ENCODE measurements around the gene PXDC1.

Gene PXDC1

GRCh38 chr6:3751077-3751729 is at the start of gene PXDC1:
Gene PXDC1, minus strand, starts transcription at chr6:3751713. Its CDS starts 182 bp downstream, at chr6:3751531.
- peak; percentile 40 for DNase-seq

DNA sequence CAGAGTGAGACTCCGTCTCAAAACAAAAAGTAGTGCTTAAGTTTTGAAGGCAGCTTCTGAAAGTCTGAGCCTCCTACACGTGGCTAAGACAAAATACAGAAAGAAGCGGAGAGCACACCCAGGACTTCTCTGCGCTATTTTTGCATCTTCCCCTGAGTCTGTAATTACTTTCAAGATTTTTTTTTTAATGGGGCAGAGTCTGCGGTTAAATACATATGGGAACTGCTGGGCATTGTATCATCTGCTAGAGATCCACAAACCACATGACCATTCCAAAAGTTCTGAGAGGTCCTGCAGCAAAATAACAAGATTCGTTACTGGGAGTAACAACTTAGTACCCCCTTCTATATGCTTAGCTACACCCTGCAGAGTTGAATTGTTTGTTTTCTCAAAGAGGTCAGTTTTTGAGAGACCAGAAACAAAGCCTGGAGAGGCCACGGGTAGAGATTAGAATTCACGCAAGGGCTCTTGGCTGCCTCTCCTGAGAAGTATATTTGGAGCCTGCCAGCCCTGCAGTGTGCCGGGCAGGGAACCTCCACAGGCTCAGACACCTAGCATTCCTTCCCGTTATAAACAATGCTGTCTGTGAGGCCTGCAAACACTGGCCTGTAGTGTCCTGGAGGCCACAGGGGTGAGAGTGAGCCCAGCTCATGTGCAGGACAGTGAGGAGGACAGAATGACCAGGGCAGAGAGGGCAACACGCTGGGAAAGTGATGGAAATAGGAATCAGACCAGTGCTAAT is 49.5 kb upstream of the PXDC1 start:
- no peak for DNase-seq

DNA sequence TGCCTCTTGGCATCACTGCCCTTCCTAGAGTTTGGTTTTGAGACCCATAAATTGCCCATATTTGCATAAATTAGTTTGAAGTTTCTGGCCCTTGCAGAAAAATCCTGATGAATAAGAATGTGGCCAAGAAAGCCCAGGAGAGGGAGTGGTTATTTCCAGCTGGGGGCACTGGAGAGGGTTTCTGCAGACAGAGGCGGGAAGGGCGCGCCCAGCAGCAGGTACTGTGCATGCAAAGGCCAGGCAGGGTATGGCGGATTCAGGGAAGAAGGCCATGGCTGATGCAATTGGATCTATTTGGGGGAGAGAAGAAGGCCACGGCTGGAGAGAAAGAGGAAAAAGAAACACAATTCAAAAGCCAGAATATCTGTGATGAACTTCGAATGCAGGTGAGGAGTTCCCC is 48.2 kb upstream of the PXDC1 start:
- no peak for DNase-seq

- no peak for DNase-seq
Measured at GRCh38 chr6:3798055-3798919, 46.8 kb upstream of the PXDC1 start.

GRCh38 chr6:3797231-3798054 is 45.9 kb upstream of the PXDC1 start:
- no peak for DNase-seq

DNA sequence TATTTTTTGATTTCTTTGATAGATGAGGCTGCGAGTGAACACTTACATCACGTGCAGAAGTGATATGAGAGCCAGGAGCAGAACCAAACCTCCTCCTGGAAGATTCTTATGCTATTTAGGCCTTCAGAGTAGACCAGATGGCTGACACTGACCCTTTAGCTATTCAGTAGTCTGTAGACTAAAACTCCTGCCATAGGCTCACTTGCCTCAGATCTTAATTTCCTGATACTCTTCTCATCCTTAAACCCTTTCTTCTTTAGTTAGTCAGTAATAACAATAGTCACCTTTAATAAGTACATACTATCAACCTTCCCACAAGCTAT is 45.2 kb upstream of the PXDC1 start:
- DNase-seq, result no peak

DNA sequence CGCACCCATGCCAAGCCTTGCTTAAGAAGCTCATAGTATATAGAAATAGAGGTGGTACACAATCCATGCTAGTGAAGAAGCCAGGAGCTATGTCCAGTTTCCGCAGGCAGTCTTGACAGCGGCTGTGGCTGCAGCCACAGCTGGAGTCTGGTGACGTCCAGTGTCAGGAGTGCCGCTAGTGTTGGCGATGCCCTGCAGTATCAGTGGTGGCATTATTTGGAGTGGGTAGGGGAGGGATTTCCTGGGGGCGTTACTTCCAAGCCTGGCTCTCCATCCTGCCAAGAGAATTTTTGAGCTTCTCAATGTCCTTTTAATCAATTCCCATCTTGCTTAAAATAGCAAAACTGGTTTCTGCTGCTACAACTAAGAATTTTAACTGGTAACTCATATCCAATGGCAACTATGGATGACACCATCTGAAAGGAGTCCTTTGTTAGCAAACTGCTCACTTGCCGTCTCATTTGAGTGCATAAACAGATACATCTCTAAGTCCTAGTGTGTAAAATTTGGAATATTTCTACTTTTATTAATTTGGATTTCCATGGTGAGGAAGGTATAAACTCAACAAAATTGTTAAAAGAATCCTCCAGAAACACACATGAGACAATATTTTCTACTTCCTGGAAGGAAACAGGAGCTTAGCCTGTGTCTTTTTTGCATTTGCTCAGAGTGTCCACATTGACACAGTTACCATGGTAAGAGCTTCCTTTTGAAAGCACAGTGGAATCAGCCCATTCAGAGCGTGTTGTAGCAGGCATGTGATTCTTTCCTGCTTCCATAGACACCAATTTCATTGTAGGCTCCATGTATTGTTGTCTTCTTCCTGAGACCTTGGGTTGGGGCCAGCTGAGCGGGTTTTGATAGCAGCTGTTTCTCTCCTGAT is 44.6 kb upstream of the PXDC1 start:
- no peak for DNase-seq

DNA sequence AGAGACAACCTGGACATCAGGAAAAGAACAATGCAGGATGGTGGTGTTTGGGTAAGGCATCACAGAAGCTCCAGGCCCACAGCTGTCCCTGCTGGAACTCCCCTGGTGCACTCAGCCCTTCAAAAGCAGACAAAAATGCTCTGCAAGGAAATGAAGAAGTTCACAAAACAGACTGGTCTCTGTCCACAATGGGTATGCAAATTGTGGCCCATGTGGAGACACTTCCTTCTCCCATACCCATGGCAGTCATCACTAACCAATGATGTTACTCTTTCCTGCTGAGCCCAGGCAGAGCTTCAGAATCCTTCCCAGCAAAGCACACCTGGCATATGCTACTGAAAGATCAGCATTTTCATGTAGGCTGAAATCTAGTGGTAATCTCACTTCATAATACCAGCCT is 42.6 kb upstream of the PXDC1 start:
- no peak for DNase-seq

DNA sequence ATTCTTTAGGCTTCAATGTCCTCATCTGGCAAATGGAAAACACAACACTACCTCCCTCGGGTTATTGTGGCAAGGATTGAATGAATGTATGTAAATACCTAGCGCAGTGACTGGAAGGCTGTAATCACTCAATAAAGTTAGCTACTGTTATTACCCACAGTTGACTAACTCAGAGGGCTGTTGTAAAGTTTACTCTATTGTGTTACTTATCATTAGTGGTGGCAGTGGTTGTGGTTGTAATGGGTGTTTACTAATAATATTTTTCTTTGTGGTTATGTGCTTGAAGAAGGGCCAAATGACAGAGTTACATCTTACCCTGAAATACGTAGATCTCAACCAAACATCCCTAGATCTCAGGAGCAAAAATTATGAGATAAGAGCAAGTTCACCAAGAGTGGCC is 42.0 kb upstream of the PXDC1 start:
- DNase-seq, result no peak

DNA sequence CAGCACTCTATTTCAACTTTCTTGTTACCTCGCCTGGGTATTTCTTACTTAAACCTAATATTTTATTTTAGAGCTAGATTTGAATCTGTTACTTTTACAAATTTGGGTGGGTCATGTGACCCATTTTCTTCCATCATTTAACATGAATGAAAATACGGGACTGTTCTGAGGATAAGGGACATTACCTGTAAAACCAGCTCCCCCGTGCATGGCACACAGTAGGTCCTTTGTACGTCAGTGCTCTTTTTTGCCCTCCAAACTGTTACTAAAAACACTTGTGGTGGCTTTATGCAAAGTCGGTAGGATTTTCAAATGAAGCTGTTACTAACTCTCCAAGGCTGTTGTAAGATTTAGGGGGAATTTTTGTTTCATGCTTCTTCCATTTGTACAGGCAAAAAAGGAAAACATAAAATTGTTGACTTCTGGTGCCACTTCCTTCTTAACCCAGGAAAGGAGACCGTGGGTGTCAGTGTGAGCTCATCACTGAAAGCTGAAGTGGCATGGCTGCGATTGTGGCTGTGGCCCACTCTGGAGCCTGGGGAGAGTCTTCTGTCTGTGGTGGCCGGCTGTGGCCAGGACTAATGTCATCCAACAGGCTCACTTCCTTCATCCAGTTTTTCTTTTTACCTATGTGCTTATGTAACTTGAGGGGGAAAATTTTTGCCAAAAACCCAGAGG is 40.2 kb upstream of the PXDC1 start:
- no peak for DNase-seq

DNA sequence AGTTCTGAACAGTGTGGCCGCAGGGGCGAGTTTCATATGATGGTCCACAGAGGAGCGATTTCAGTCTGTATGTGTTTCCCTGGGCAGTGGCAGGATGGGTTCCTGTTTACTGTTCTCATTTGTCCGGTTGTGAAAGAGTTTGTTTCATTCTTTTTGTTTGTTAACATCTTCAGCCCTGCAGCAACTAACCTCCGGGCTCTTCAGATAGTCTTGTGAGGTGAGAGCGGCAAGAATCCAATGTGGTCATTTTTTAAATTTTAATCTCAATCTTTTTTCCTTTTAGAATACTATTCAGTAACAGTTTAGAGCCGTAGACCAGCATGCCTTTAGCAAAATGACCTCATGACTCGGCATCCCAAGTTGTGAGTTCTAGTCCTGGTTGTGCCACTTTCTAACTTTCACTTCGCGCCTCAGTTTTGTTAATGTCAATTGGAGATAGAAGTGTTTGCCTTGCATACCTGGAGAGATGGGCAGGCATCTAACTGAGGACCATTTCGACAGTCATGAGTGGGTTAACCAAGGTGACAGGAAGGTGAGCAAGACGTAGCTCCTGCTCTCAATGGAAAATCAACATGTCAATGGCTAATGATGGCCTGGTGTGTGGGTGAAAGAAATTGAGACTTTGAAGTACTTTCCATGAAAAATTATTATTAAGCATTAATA is 38.5 kb upstream of the PXDC1 start:
- no peak for DNase-seq

DNA sequence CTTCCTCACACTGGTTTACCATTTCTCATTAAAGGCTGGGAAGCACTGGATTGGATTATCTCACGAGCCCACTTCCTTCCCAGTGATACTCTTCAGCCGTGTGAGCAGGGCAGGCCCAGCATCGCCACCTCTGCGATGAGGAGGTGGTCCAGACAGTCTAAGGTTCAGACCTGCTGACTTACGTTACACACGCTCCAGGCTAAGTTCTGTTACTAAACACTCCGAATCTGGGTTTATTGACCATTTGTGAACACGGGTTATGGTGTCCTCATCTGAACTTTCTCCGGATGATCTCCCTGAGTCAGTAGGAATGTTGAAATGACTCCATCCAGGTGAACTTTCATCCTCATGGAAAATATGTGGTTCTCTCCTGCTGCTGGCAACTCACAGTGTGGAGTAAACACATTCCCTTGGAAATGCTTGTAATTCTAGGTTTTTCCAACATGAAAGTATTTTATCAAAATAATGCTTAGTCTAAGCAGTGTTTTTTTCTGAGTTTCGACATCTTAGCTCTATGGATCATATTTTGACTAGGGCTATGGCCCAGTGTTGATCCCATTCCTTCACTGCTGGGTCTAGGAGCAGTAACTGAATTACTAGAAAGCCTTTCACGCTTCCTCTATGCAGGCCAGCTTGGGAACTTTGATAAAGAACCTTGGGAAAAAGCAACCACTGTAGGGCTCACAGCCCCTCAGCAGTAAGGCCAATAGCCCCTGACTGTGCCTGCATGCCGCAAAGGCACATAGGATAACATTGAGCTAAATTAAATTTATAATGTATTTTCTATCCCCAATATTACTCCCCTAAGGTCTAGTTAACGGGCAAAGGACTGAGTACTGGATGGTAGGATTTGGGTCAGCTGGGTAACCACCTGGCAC is 37.7 kb upstream of the PXDC1 start:
- no peak for DNase-seq

GRCh38 chr6:3788408-3789017 is 37.0 kb upstream of the PXDC1 start:
- no peak for DNase-seq

GRCh38 chr6:3786141-3786540 is 34.6 kb upstream of the PXDC1 start:
- DNase-seq, result no peak

DNA sequence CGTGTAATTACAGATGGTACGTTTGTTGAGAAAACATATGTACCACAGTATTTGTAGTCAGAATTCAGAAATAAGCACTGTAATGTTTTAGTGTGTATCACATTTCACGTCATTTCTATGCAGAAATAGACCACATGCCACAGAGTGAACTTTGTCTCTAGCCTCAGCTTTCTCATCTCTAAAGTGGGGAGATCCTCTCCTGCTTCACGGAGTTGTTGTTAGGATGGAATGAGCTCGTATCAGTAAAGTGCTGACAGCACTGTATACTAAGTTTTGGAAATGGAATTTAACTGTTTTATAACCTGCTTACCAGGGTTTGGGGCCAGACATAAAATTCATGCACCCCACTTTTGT is 34.2 kb upstream of the PXDC1 start:
- DNase-seq, result no peak

- no peak for DNase-seq
Measured at GRCh38 chr6:3784885-3785744, 33.6 kb upstream of the PXDC1 start.

DNA sequence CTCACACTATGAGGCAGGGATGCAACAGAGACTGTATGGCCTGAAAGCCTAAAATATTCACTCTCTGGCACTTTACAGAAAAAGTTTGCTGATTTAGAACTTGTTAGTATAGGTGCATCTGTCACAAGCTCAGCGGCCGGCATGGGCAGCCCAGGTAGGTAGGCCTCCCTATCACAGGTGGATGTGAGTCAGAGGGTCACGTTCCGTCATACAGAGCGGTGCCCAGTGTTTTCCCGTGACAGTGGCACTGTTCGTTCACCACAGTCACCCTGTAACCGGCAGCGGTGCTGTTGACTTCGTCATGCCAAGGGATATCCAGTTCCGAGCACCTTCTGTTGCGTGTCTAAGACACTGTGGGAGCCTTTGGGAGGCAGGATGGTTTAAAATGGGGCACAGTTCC is 32.9 kb upstream of the PXDC1 start:
- DNase-seq, result no peak

All from hematopoietic multipotent progenitor cell treated with erythropoietin and hydrocortisone succinate and interleukin-3 and kit ligand, for 4 days (in vitro differentiated cells).